Measurements from ENCODE around the gene C14orf132.
A peak's percentile ranks its signal among the peaks of the same experiment; 100 is the strongest.
"Not testable (repeated sequence)": the region's sequence is repeated elsewhere in the genome, so short reads cannot be mapped to it uniquely, and the experiment has no call there.

C14orf132 gene

GRCh38 chr14:96060186-96060933 lies 21.2 kb downstream of the C14orf132 start:
- DNase-seq, result no peak

GRCh38 chr14:96062010-96062409 lies 22.8 kb downstream of the C14orf132 start:
- DNase-seq, result peak in 1 of 2 experiments; percentile 54

GRCh38 chr14:96062506-96062905 lies 23.3 kb downstream of the C14orf132 start:
- no peak for DNase-seq

- no peak for DNase-seq
Measured at GRCh38 chr14:96064866-96065265, 25.7 kb downstream of the C14orf132 start.

GRCh38 chr14:96065661-96066459 lies 26.7 kb downstream of the C14orf132 start:
- no peak for DNase-seq

- no peak for DNase-seq
Measured at GRCh38 chr14:96066976-96067375, 27.8 kb downstream of the C14orf132 start.

- no peak for DNase-seq
Measured at GRCh38 chr14:96067985-96068930, 29.1 kb downstream of the C14orf132 start.

- no peak for DNase-seq
Measured at GRCh38 chr14:96069421-96069820, 30.3 kb downstream of the C14orf132 start.

- DNase-seq, result no peak
Measured at GRCh38 chr14:96071561-96071960, 32.4 kb downstream of the C14orf132 start.

- no peak for DNase-seq
Measured at GRCh38 chr14:96072076-96072475, 32.9 kb downstream of the C14orf132 start.

GRCh38 chr14:96072746-96073145 lies 33.6 kb downstream of the C14orf132 start:
- no peak for DNase-seq

- DNase-seq, result not testable (repeated sequence)
Measured at GRCh38 chr14:96073260-96074039, 34.3 kb downstream of the C14orf132 start.

- peak; percentile 67 to 81 for DNase-seq
Measured at GRCh38 chr14:96077983-96078624, 38.9 kb downstream of the C14orf132 start.

- no peak for DNase-seq
Measured at GRCh38 chr14:96078625-96079016, 39.5 kb downstream of the C14orf132 start.

GRCh38 chr14:96079066-96079465 lies 39.9 kb downstream of the C14orf132 start:
- no peak for DNase-seq

GRCh38 chr14:96080571-96080970 lies 41.4 kb downstream of the C14orf132 start:
- DNase-seq, result no peak

GRCh38 chr14:96081224-96081623 lies 42.1 kb downstream of the C14orf132 start:
- DNase-seq, result no peak

GRCh38 chr14:96081767-96082400 lies 42.7 kb downstream of the C14orf132 start:
- DNase-seq, result no peak

- DNase-seq, result no peak
Measured at GRCh38 chr14:96082420-96083300, 43.5 kb downstream of the C14orf132 start.

Measured in NCI-H446 (cell line).